Spleen (tissue), 11 donors: ENCODE measurements around the gene MAGEB17. TPM values are rescaled to one million over a fixed set of nuclear protein-coding genes. Genes with fewer than 3 reads are reported as not detected.

Experiments
- DNase-seq: peaks from one replicate; pipeline ENCODE4 v3.0.0-alpha.2; 2020
- H3K27ac ChIP-seq, 8 donors: fragments of 200-600 bp; sonication (generic) in 7 of 8; 1 replicate in 4 of 8; 2 replicates in 4 of 8; pipeline versions ENCODE4 v1.5.0 to v1.8.0; 2016 to 2021; ENCODE audit warnings: inconsistent platforms in 4 of 8, mild to moderate bottlenecking in 4 of 8, moderate library complexity in 1 of 8
- H3K27me3 ChIP-seq, 7 donors: fragments of 200-600 bp; sonication (generic) in 6 of 7; replicated peaks in 1 of 7; 1 replicate in 4 of 7; 2 replicates in 3 of 7; pipeline versions ENCODE4 v1.5.0 to v1.8.0; 2016 to 2021; ENCODE audit warnings: inconsistent platforms in 3 of 7, mild to moderate bottlenecking in 1 of 7
- H3K36me3 ChIP-seq, 6 donors: fragments of 200-600 bp; sonication (generic) in 5 of 6; 1 replicate in 4 of 6; 2 replicates in 2 of 6; pipeline versions ENCODE4 v1.5.0 to v1.8.0; 2016 to 2021; ENCODE audit warnings: inconsistent platforms in 2 of 6
- H3K4me1 ChIP-seq, 6 donors: fragments of 200-600 bp; sonication (generic) in 5 of 6; 1 replicate in 3 of 6; 2 replicates in 3 of 6; pipeline versions ENCODE4 v1.5.0 to v1.8.0; 2016 to 2021; ENCODE audit warnings: inconsistent platforms in 3 of 6
- H3K4me3 ChIP-seq, 8 donors: fragments of 200-600 bp; sonication (generic) in 7 of 8; 1 replicate in 4 of 8; 2 replicates in 4 of 8; pipeline versions ENCODE4 v1.5.0 to v1.8.0; 2016 to 2021; ENCODE audit warnings: inconsistent platforms in 4 of 8, mild to moderate bottlenecking in 4 of 8, moderate library complexity in 2 of 8
- H3K9me3 ChIP-seq, 8 donors: fragments of 200-600 bp; sonication (generic) in 7 of 8; 1 replicate in 4 of 8; 2 replicates in 4 of 8; pipeline versions ENCODE4 v1.5.0 to v1.8.0; 2016 to 2021; ENCODE audit warnings: inconsistent platforms in 4 of 8
- POLR2A ChIP-seq, 3 donors: fragments of 450-650 bp; IDR thresholded peaks; one replicate each; pipeline ENCODE4 v1.5.1; 2017; ENCODE audit warnings: antibody characterized with exemption in 3 of 3, mild to moderate bottlenecking in 1 of 3
- POLR2AphosphoS5 ChIP-seq, 3 donors: sonication (generic); formaldehyde crosslinking; IDR thresholded peaks; one replicate each; pipeline ENCODE4 v1.5.1; 2017; ENCODE audit warnings: antibody characterized with exemption in 3 of 3
- WGBS, 5 donors: extraction: QIAGEN DNeasy Blood & Tissue Kit in 3 of 5; methylation state at CpG; one replicate each; pipeline versions ENCODE4 v1.1.5 to v1.1.7; 2013 to 2018; 5-methylcytosine and 5-hydroxymethylcytosine counted together
- intact Hi-C: fragments of 100-400 bp; cut with DNase I; formaldehyde crosslinking; loops from one replicate; pipeline ENCODE4 v1.15.0; 2023; ENCODE audit warnings: low total_unique reads
- polyA plus RNA-seq, 3 donors: library from polyadenylated mRNA; stranded (reverse); fragments of 200-250 nt; gene quantifications; one replicate each; pipeline ENCODE4 v1.2.1, GENCODE V29; 2013
- total RNA-seq, 7 donors: library from RNA; depleted of rRNA in 3 of 7; stranded (reverse); fragments of >200 nt in 3 of 7; fragmentation: NEBNext Ultra II Directional in 4 of 7; extraction: Animal tissue kit (Norgen Biotek cat#: 25700) in 4 of 7; gene quantifications; one replicate each; pipeline versions ENCODE4 v1.1.0 to v1.2.1, GENCODE V29; 2016 to 2021
- TF ChIP-seq, protein P1 (sequence below), 11 experiments: fragments of 200-600 bp in 7 of 11; fragments of 450-650 bp in 4 of 11; sonication (generic) in 4 of 11; IDR thresholded peaks in 8 of 11; conservative IDR thresholded peaks in 3 of 11; 1 replicate in 7 of 11; 2 replicates in 4 of 11; pipeline versions ENCODE4 v1.4.0 to v1.8.0; 2016 to 2021; ENCODE audit warnings: antibody characterized with exemption in 11 of 11, inconsistent platforms in 4 of 11, mild to moderate bottlenecking in 1 of 11
- donor health status: healthy with polysubstance abuse.
- donor health status: DM: no; HTN: no; CAD: no; lungs with moderate emphysema.
- donor health status: DM: no; HTN: no; CAD: no.
- donor health status: Bipolar disorder and iron deficiency.
- donor health status: healthy.
- donor health status: DM: no; HTN: no; CAD: no.
- donor health status: DM: yes; HTN: yes; CAD: no.

MAGEB17 gene
- total and polyA plus RNA-seq, 10 donors, result 0.05 to 0.25 (median 0.06) TPM; not detected in 6

DNA sequence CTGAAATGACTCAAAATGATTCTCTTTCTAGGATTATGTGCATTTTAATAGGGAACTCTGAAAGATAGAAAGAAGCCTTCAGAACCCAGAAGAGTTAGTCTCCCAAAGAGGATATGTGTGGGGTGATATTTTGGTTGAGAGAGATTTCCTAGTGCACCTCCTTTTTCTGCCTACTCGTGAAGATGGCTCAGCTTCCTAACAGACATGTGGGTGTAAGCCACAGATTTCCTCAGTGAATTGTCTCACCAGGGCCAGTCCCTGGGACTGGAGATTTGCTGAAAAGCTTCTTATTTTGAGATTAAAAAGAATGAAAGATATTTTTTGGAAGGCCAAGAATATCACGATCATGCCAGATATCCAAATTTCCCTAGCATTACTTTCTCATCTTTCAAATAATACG, 42.8 kb downstream of the MAGEB17 start:
- Histone ChIP-seq H3K27me3 (no peaks in the 10 kb centered on the region), H3K9me3 (no peaks in the 10 kb centered on the region), H3K27ac (no peak overlapping the region), H3K4me1 (no peaks in the 10 kb centered on the region), H3K4me3 (no peak overlapping the region), H3K36me3 (no peaks in the 10 kb centered on the region)
- no peak for DNase-seq
- 79 to 90% (median 86%) methylated on average over 3 of the region's 3 CpGs for WGBS, 5 donors
- TF ChIP-seq POLR2A (IDR thresholded peaks at IDR 0.05) (no peak), POLR2AphosphoS5 (IDR thresholded peaks at IDR 0.05) (no peak)
- TF ChIP-seq, protein P1, sequence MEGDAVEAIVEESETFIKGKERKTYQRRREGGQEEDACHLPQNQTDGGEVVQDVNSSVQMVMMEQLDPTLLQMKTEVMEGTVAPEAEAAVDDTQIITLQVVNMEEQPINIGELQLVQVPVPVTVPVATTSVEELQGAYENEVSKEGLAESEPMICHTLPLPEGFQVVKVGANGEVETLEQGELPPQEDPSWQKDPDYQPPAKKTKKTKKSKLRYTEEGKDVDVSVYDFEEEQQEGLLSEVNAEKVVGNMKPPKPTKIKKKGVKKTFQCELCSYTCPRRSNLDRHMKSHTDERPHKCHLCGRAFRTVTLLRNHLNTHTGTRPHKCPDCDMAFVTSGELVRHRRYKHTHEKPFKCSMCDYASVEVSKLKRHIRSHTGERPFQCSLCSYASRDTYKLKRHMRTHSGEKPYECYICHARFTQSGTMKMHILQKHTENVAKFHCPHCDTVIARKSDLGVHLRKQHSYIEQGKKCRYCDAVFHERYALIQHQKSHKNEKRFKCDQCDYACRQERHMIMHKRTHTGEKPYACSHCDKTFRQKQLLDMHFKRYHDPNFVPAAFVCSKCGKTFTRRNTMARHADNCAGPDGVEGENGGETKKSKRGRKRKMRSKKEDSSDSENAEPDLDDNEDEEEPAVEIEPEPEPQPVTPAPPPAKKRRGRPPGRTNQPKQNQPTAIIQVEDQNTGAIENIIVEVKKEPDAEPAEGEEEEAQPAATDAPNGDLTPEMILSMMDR (IDR thresholded peaks at IDR 0.05 in 8 of 11, conservative IDR thresholded peaks at IDR 0.05 in 3 of 11), result no peak
- intact Hi-C loops, result no loop called here

DNA sequence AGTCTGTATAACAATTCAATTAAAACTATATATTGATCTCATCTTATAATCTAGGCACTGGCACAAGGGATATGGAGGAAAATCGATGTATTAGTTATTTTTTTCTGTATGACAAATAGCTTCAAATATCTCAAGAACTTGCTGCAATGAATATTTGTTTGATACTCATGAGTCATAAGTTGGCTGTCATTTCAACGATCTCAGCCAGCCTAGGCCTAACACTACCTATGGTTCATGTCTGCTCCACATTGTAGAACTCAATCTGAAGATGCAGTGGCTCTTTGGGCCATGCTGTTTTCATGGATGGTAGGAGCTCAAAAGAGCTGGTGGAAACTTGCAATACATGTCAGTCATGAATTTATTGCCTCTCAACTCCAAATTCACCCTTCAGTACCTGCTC, 44.7 kb downstream of the MAGEB17 start:
- 78 to 93% (median 87%) methylated on average over 2 of the region's 2 CpGs for WGBS, 5 donors
- H3K4me3 ChIP-seq, result no peak overlapping the region
- intact Hi-C loops, result no loop called here

DNA sequence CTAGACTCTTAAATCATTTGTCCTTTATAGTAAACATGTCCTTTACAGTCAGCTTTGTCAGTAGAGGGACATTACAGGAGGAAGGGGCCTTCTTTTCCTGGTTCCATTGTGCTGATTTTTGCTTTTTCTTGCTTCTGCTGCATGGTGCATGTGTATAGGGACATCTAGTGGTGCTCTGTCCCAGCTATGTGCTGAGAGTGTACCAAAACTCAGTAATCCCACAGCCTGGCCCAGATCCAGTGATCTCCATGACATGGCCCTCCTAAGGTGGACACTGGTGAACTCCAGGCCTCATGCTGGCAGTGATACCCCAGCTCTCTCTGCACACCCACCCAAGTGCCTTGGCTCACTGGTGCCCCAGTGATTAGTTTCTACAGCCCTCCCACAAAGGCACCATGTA, 45.2 kb downstream of the MAGEB17 start:
- Histone ChIP-seq H3K9me3 (no peaks in the 10 kb centered on the region), H3K36me3 (no peaks in the 10 kb centered on the region), H3K27ac (no peak overlapping the region), H3K4me3 (no peak overlapping the region), H3K27me3 (no peaks in the 10 kb centered on the region), H3K4me1 (no peaks in the 10 kb centered on the region)
- TF ChIP-seq POLR2A (IDR thresholded peaks at IDR 0.05), result no peak
- DNase-seq, result no peak
- intact Hi-C loops, result no loop called here

More for the DNA sequence above, 44.7 kb downstream of the MAGEB17 start:
- TF ChIP-seq, protein P1 (IDR thresholded peaks at IDR 0.05 in 8 of 11, conservative IDR thresholded peaks at IDR 0.05 in 3 of 11), result no peak
- no peak for TF ChIP-seq POLR2AphosphoS5 (IDR thresholded peaks at IDR 0.05)
- TF ChIP-seq POLR2A (IDR thresholded peaks at IDR 0.05), result no peak
- DNase-seq, result no peak
- Histone ChIP-seq H3K27ac (no peak overlapping the region), H3K4me1 (no peaks in the 10 kb centered on the region), H3K36me3 (no peaks in the 10 kb centered on the region), H3K27me3 (no peaks in the 10 kb centered on the region), H3K9me3 (no peaks in the 10 kb centered on the region)

DNA sequence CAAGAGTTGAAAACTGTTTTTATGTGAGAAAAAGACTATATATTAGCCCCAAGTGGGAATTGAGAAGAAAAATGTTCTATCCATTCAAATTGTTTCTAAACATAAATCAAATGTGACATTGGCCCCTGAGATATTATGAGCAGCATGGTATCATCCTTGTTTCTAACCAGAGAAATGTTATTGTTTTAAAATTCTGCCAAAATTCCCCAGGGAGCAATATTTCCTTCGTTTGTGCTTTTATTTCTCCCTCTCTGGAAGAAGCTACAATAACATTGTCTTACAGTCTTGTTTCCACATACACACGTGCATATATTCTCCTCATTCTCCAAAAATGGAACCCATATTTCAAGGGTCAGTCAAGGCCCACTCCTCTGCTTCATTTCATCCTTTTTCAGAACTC, 46.7 kb downstream of the MAGEB17 start:
- Histone ChIP-seq H3K27me3 (no peaks in the 10 kb centered on the region), H3K9me3 (no peaks in the 10 kb centered on the region), H3K36me3 (no peaks in the 10 kb centered on the region), H3K4me1 (no peaks in the 10 kb centered on the region), H3K4me3 (no peak overlapping the region), H3K27ac (no peak overlapping the region)
- TF ChIP-seq, protein P1 (IDR thresholded peaks at IDR 0.05 in 8 of 11, conservative IDR thresholded peaks at IDR 0.05 in 3 of 11), result no peak
- TF ChIP-seq POLR2A (IDR thresholded peaks at IDR 0.05), result no peak
- TF ChIP-seq POLR2AphosphoS5 (IDR thresholded peaks at IDR 0.05), result no peak
- 44 to 61% (median 58%) methylated on average over 2 of the region's 2 CpGs for WGBS, 5 donors
- no peak for DNase-seq
- intact Hi-C loops, result no loop called here

DNA sequence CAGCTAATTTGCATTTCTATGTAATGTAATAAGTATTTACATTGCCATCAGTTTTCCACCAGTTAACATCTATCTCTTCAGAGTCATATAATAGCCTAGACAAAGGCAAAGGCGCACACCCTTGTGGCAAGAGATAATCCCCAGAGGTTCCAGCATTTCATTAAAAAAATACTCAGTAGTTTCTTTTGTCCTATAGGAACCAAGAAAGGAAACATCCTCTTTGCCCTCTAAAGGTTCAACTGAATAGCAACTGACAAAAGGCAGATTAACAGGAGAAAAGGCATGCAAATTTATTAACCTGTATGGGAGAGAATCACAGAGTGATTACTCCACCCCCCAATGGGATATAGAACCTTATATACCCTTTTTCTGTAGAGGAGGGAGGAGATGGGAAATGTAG, 48.4 kb downstream of the MAGEB17 start:
- H3K27ac ChIP-seq, result no peak overlapping the region
- H3K27me3 ChIP-seq, result no peaks in the 10 kb centered on the region
- TF ChIP-seq, protein P1 (IDR thresholded peaks at IDR 0.05 in 8 of 11, conservative IDR thresholded peaks at IDR 0.05 in 3 of 11), result no peak
- TF ChIP-seq POLR2A (IDR thresholded peaks at IDR 0.05) (no peak), POLR2AphosphoS5 (IDR thresholded peaks at IDR 0.05) (no peak)
- H3K4me3 ChIP-seq, result no peak overlapping the region
- H3K4me1 ChIP-seq, result no peaks in the 10 kb centered on the region
- WGBS, 5 donors, result 68 to 90% (median 87%) methylated on average over 1 of the region's 1 CpG
- DNase-seq, result no peak
- no peaks in the 10 kb centered on the region for H3K9me3 ChIP-seq
- intact Hi-C loops, result no loop called here
- no peaks in the 10 kb centered on the region for H3K36me3 ChIP-seq
